Measurements from ENCODE around the gene POLR3C. TPM values are rescaled to one million over a fixed set of nuclear protein-coding genes. Genes with fewer than 3 reads are reported as not detected.

Gene POLR3C
- total RNA-seq, 6 donors from 2014 or later: 15.9 to 40.9 (median 26.7) TPM

- no peaks in the 10 kb centered on the region for H3K36me3 ChIP-seq
- no peak for DNase-seq
- no peak overlapping the region for H3K4me3 ChIP-seq
- WGBS, 2 donors: 50 to 71% methylated on average over 8 of the region's 8 CpGs
- no peak for TF ChIP-seq POLR2A (IDR thresholded peaks at IDR 0.05)
- no peak for TF ChIP-seq EP300 (IDR thresholded peaks at IDR 0.05)
- TF ChIP-seq POLR2AphosphoS5 (IDR thresholded peaks at IDR 0.05): no peak
- TF ChIP-seq CTCF (IDR thresholded peaks at IDR 0.05): no peak
- peaks cover 21 to 32% (median 29%) of the 10 kb centered on the region in 4 donors for H3K4me1 ChIP-seq
- H3K27me3 ChIP-seq: no peaks in the 10 kb centered on the region
- peak overlapping the region in 1 of 4 donors; percentile 61 for H3K27ac ChIP-seq
- H3K9me3 ChIP-seq: no peaks in the 10 kb centered on the region
- no peak for ATAC-seq (ENCODE audit: low FRiP score in 2 of 2)
Measured at GRCh38 chr1:145886816-145887215, 62.8 kb downstream of the POLR3C start.

GRCh38 chr1:145887631-145888030 is 63.6 kb downstream of the POLR3C start:
- no peaks in the 10 kb centered on the region for H3K36me3 ChIP-seq
- no peak for DNase-seq
- H3K4me3 ChIP-seq: no peak overlapping the region
- H3K9me3 ChIP-seq: no peaks in the 10 kb centered on the region
- H3K27me3 ChIP-seq: no peaks in the 10 kb centered on the region
- WGBS, 2 donors: 67 to 75% methylated on average over 5 of the region's 5 CpGs
- H3K4me1 ChIP-seq: peaks cover 30 to 37% (median 36%) of the 10 kb centered on the region in 4 donors
- ATAC-seq (ENCODE audit: low FRiP score in 2 of 2): no peak
- TF ChIP-seq POLR2AphosphoS5 (IDR thresholded peaks at IDR 0.05) (no peak), POLR2A (IDR thresholded peaks at IDR 0.05) (no peak), CTCF (IDR thresholded peaks at IDR 0.05) (no peak), EP300 (IDR thresholded peaks at IDR 0.05) (no peak)
- no peak overlapping the region for H3K27ac ChIP-seq

- WGBS, 2 donors: 59 to 88% methylated on average over 3 of the region's 3 CpGs
- H3K27ac ChIP-seq: peak overlapping the region in 3 of 4 donors; percentile 60 to 94 (median 89)
- TF ChIP-seq CTCF (IDR thresholded peaks at IDR 0.05): no peak
- no peak for TF ChIP-seq POLR2A (IDR thresholded peaks at IDR 0.05)
- no peak for TF ChIP-seq POLR2AphosphoS5 (IDR thresholded peaks at IDR 0.05)
- TF ChIP-seq EP300 (IDR thresholded peaks at IDR 0.05): no peak
- no peaks in the 10 kb centered on the region for H3K27me3 ChIP-seq
- no peaks in the 10 kb centered on the region for H3K9me3 ChIP-seq
- peaks cover 36 to 43% (median 42%) of the 10 kb centered on the region in 4 donors for H3K4me1 ChIP-seq
- peak in 1 of 2 donors; percentile 62 for DNase-seq
- no peaks in the 10 kb centered on the region for H3K36me3 ChIP-seq
- no peak for ATAC-seq (ENCODE audit: low FRiP score in 2 of 2)
- H3K4me3 ChIP-seq: no peak overlapping the region
Measured at GRCh38 chr1:145889722-145890121, 65.7 kb downstream of the POLR3C start.

- 69 to 71% methylated on average over 1 of the region's 1 CpG for WGBS, 2 donors
- peak in 1 of 2 donors; percentile 74 for DNase-seq
Measured at GRCh38 chr1:145891143-145891542, 67.1 kb downstream of the POLR3C start.

More at GRCh38 chr1:145891143-145891542, 67.1 kb downstream of the POLR3C start:
- no peaks in the 10 kb centered on the region for H3K36me3 ChIP-seq
- peaks cover 29 to 37% (median 34%) of the 10 kb centered on the region in 4 donors for H3K4me1 ChIP-seq
- H3K27me3 ChIP-seq: no peaks in the 10 kb centered on the region
- peak in 1 of 2 donors; percentile 55 for ATAC-seq (ENCODE audit: low FRiP score in 2 of 2)
- peak overlapping the region; percentile 86 to 94 (median 90) for H3K27ac ChIP-seq
- H3K9me3 ChIP-seq: no peaks in the 10 kb centered on the region
- H3K4me3 ChIP-seq: no peak overlapping the region
- TF ChIP-seq CTCF (IDR thresholded peaks at IDR 0.05) (no peak), EP300 (IDR thresholded peaks at IDR 0.05) (peak in 1 of 4 donors; percentile 49), POLR2A (IDR thresholded peaks at IDR 0.05) (peak in 1 of 4 donors; percentile 32), POLR2AphosphoS5 (IDR thresholded peaks at IDR 0.05) (peak in 1 of 2 donors; percentile 51)

All from upper lobe of left lung (tissue), 6 donors.